ENCODE measurements around the gene ACER3. TPM values are rescaled to one million over a fixed set of nuclear protein-coding genes. Genes with fewer than 3 reads are reported as not detected.

ACER3 gene
- polyA plus RNA-seq, 1 experiment, result 11.2 TPM

- Histone ChIP-seq H3K27me3 (ENCODE audit: control insufficient read depth, insufficient read depth, low read length) (no peaks in the 10 kb centered on the region), H3K4me3 (ENCODE audit: low read depth, low read length) (no peak overlapping the region), H3K9me3 (ENCODE audit: control insufficient read depth, insufficient read depth, low read length) (no peaks in the 10 kb centered on the region), H3K27ac (ENCODE audit: low read depth, low read length) (no peak overlapping the region)
- TF ChIP-seq, protein P1, sequence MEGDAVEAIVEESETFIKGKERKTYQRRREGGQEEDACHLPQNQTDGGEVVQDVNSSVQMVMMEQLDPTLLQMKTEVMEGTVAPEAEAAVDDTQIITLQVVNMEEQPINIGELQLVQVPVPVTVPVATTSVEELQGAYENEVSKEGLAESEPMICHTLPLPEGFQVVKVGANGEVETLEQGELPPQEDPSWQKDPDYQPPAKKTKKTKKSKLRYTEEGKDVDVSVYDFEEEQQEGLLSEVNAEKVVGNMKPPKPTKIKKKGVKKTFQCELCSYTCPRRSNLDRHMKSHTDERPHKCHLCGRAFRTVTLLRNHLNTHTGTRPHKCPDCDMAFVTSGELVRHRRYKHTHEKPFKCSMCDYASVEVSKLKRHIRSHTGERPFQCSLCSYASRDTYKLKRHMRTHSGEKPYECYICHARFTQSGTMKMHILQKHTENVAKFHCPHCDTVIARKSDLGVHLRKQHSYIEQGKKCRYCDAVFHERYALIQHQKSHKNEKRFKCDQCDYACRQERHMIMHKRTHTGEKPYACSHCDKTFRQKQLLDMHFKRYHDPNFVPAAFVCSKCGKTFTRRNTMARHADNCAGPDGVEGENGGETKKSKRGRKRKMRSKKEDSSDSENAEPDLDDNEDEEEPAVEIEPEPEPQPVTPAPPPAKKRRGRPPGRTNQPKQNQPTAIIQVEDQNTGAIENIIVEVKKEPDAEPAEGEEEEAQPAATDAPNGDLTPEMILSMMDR (IDR thresholded peaks at IDR 0.05; ENCODE audit: low read depth, low read length), result no peak
- CTCF ChIA-PET, result interaction anchor here (0.6 to 2.6 kb wide), 3 partner anchors 37 to 49 kb away, joined by 3 to 8 read pairs (median 4); no protein-coding TSS in a partner anchor
- POLR2A ChIA-PET, result interaction anchor here (0.7 kb wide), 1 partner anchor 47 kb away, joined by 3 read pairs; no protein-coding TSS in a partner anchor
- DNase-seq (ENCODE audit: low read depth, low spot score), result no peak
Measured at GRCh38 chr11:76872959-76873827, 12.5 kb downstream of the ACER3 start.

GRCh38 chr11:76878014-76878413, 17.3 kb downstream of the ACER3 start:
- Histone ChIP-seq H3K27me3 (ENCODE audit: control insufficient read depth, insufficient read depth, low read length) (no peaks in the 10 kb centered on the region), H3K9me3 (ENCODE audit: control insufficient read depth, insufficient read depth, low read length) (no peaks in the 10 kb centered on the region), H3K27ac (ENCODE audit: low read depth, low read length) (no peak overlapping the region), H3K4me3 (ENCODE audit: low read depth, low read length) (no peak overlapping the region)
- TF ChIP-seq, protein P1 (IDR thresholded peaks at IDR 0.05; ENCODE audit: low read depth, low read length), result no peak
- POLR2A ChIA-PET, result no interaction called here
- CTCF ChIA-PET, result interaction anchor here (2.2 to 3.7 kb wide), 2 partner anchors 41 to 42 kb away, joined by 6 to 13 read pairs; no protein-coding TSS in a partner anchor
- no peak for DNase-seq (ENCODE audit: low read depth, low spot score)

- Histone ChIP-seq H3K27me3 (ENCODE audit: control insufficient read depth, insufficient read depth, low read length) (no peaks in the 10 kb centered on the region), H3K27ac (ENCODE audit: low read depth, low read length) (no peak overlapping the region), H3K9me3 (ENCODE audit: control insufficient read depth, insufficient read depth, low read length) (no peaks in the 10 kb centered on the region), H3K4me3 (ENCODE audit: low read depth, low read length) (no peak overlapping the region)
- POLR2A ChIA-PET, result no interaction called here
- CTCF ChIA-PET, result interaction anchor here (3.7 kb wide), 1 partner anchor 38 kb away, joined by 13 read pairs; no protein-coding TSS in a partner anchor
- DNase-seq (ENCODE audit: low read depth, low spot score), result no peak
- TF ChIP-seq, protein P1 (IDR thresholded peaks at IDR 0.05; ENCODE audit: low read depth, low read length), result peak; percentile 15
Measured at GRCh38 chr11:76880314-76880713, 19.6 kb downstream of the ACER3 start.

DNA sequence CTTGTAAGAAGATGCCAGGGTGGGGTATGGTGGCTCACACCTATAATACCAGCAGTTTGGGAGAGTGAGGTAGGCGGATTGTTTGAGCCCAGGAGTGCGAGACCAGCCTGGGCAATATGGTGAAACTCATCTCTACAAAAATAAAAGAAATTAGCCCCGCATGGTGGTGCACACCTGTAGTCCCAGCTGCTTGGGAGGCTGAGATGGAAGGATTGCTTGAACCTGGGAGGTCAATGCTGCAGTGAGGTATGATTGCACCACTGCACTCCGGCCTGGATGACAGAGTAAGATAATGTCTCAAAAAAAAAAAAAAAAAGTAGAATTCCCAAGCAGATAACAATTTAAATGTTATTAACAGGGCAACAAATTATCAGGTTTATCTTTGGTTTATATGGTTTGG, 20.2 kb downstream of the ACER3 start:
- CTCF ChIA-PET, result interaction anchor here (1.0 to 3.7 kb wide), 3 partner anchors 38 to 211 kb away, joined by 3 to 13 read pairs (median 7); no protein-coding TSS in a partner anchor
- Histone ChIP-seq H3K9me3 (ENCODE audit: control insufficient read depth, insufficient read depth, low read length) (no peaks in the 10 kb centered on the region), H3K27ac (ENCODE audit: low read depth, low read length) (no peak overlapping the region), H3K27me3 (ENCODE audit: control insufficient read depth, insufficient read depth, low read length) (no peaks in the 10 kb centered on the region), H3K4me3 (ENCODE audit: low read depth, low read length) (no peak overlapping the region)
- POLR2A ChIA-PET, result interaction anchor here (0.8 kb wide), 1 partner anchor 192 kb away, joined by 5 read pairs; no protein-coding TSS in a partner anchor
- no peak for DNase-seq (ENCODE audit: low read depth, low spot score)
- TF ChIP-seq, protein P1 (IDR thresholded peaks at IDR 0.05; ENCODE audit: low read depth, low read length), result no peak
